Memory B cell (primary cell): ENCODE results near the gene NTN1.
A peak's percentile ranks its signal among the peaks of the same experiment; 100 is the strongest.

ENCODE experiments used
- ATAC-seq: fragments of 150-1000 bp; cut with Tn5 transposase; 2 replicates; pipeline ENCODE4 v1.10.0; 2021; ENCODE audit warnings: low read depth, mild to moderate bottlenecking, moderate library complexity
- DNase-seq, 2 donors: peaks; one replicate each; pipeline ENCODE4 v3.0.0; 2022; ENCODE audit warnings: low spot score in 2 of 2
- H3K27ac Mint-ChIP-seq: one replicate; pipeline ENCODE4 v1.8.0; 2022; ENCODE audit warnings: mild to moderate bottlenecking, moderate library complexity, mixed read lengths
- H3K27me3 Mint-ChIP-seq: one replicate; pipeline ENCODE4 v1.8.0; 2022; ENCODE audit warnings: mixed read lengths
- H3K36me3 Mint-ChIP-seq: one replicate; pipeline ENCODE4 v1.8.0; 2022; ENCODE audit warnings: mild to moderate bottlenecking, mixed read lengths
- H3K4me1 Mint-ChIP-seq: one replicate; pipeline ENCODE4 v1.8.0; 2022; ENCODE audit warnings: mixed read lengths
- H3K4me3 Mint-ChIP-seq: one replicate; pipeline ENCODE4 v1.8.0; 2022; ENCODE audit warnings: mild to moderate bottlenecking, moderate library complexity, mixed read lengths
- H3K9me3 Mint-ChIP-seq: one replicate; pipeline ENCODE4 v1.8.0; 2022; ENCODE audit warnings: mixed read lengths

Gene NTN1

GRCh38 chr17:9001559-9001958 is 19.8 kb upstream of the NTN1 start:
- no peak overlapping the region for H3K27ac Mint-ChIP-seq
- DNase-seq (no peak), ATAC-seq (peak; percentile 38)
- no peaks in the 10 kb centered on the region for H3K36me3 Mint-ChIP-seq
- peaks cover 10% of the 10 kb centered on the region for H3K4me1 Mint-ChIP-seq
- peak overlapping the region; percentile 55 for H3K4me3 Mint-ChIP-seq
- no peaks in the 10 kb centered on the region for H3K9me3 Mint-ChIP-seq
- H3K27me3 Mint-ChIP-seq, result peaks cover 24% of the 10 kb centered on the region

GRCh38 chr17:9002227-9002605 is 19.1 kb upstream of the NTN1 start:
- Mint-ChIP-seq H3K27ac (no peak overlapping the region), H3K27me3 (peaks cover 27% of the 10 kb centered on the region), H3K4me1 (peaks cover 10% of the 10 kb centered on the region), H3K4me3 (peak overlapping the region; percentile 74), H3K9me3 (no peaks in the 10 kb centered on the region), H3K36me3 (no peaks in the 10 kb centered on the region)
- ATAC-seq (no peak), DNase-seq (no peak)

GRCh38 chr17:9002606-9003354 is 18.5 kb upstream of the NTN1 start:
- Mint-ChIP-seq H3K4me3 (peak overlapping the region; percentile 74), H3K9me3 (peaks cover 3% of the 10 kb centered on the region), H3K4me1 (peaks cover 10% of the 10 kb centered on the region), H3K36me3 (no peaks in the 10 kb centered on the region), H3K27ac (no peak overlapping the region), H3K27me3 (peaks cover 32% of the 10 kb centered on the region)
- peak; percentile 70 for ATAC-seq
- peak in 1 of 2 donors; percentile 49 for DNase-seq

GRCh38 chr17:9003355-9004131 is 17.8 kb upstream of the NTN1 start:
- peaks cover 10% of the 10 kb centered on the region for H3K4me1 Mint-ChIP-seq
- no peak overlapping the region for H3K27ac Mint-ChIP-seq
- no peaks in the 10 kb centered on the region for H3K36me3 Mint-ChIP-seq
- H3K4me3 Mint-ChIP-seq, result peak overlapping the region; percentile 69
- peaks cover 3% of the 10 kb centered on the region for H3K9me3 Mint-ChIP-seq
- no peak for DNase-seq
- ATAC-seq, result no peak
- peaks cover 34% of the 10 kb centered on the region for H3K27me3 Mint-ChIP-seq

- Mint-ChIP-seq H3K27ac (no peak overlapping the region), H3K4me1 (peaks cover 10% of the 10 kb centered on the region), H3K27me3 (peaks cover 38% of the 10 kb centered on the region), H3K9me3 (peaks cover 3% of the 10 kb centered on the region), H3K4me3 (peak overlapping the region; percentile 69), H3K36me3 (no peaks in the 10 kb centered on the region)
- DNase-seq (no peak), ATAC-seq (no peak)
These were observed 17.0 kb upstream of the NTN1 start for GRCh38 chr17:9004132-9004960.

- Mint-ChIP-seq H3K9me3 (peaks cover 3% of the 10 kb centered on the region), H3K4me1 (peaks cover 10% of the 10 kb centered on the region), H3K4me3 (no peak overlapping the region), H3K27me3 (peaks cover 40% of the 10 kb centered on the region), H3K36me3 (no peaks in the 10 kb centered on the region), H3K27ac (no peak overlapping the region)
- no peak for ATAC-seq
- no peak for DNase-seq
These were observed 16.4 kb upstream of the NTN1 start for GRCh38 chr17:9004961-9005285.

- DNase-seq (no peak), ATAC-seq (no peak)
- Mint-ChIP-seq H3K36me3 (no peaks in the 10 kb centered on the region), H3K4me1 (peaks cover 10% of the 10 kb centered on the region), H3K27me3 (peaks cover 44% of the 10 kb centered on the region), H3K4me3 (no peak overlapping the region), H3K9me3 (peaks cover 3% of the 10 kb centered on the region), H3K27ac (no peak overlapping the region)
These were observed 15.0 kb upstream of the NTN1 start for GRCh38 chr17:9006175-9006767.

GRCh38 chr17:9007052-9007714 is 14.1 kb upstream of the NTN1 start:
- peaks cover 3% of the 10 kb centered on the region for H3K9me3 Mint-ChIP-seq
- H3K27me3 Mint-ChIP-seq, result peaks cover 41% of the 10 kb centered on the region
- no peak for ATAC-seq
- peaks cover 5% of the 10 kb centered on the region for H3K4me1 Mint-ChIP-seq
- H3K27ac Mint-ChIP-seq, result no peak overlapping the region
- no peaks in the 10 kb centered on the region for H3K36me3 Mint-ChIP-seq
- no peak for DNase-seq
- no peak overlapping the region for H3K4me3 Mint-ChIP-seq

- ATAC-seq, result no peak
- Mint-ChIP-seq H3K4me1 (no peaks in the 10 kb centered on the region), H3K27me3 (peaks cover 45% of the 10 kb centered on the region)
These were observed 12.2 kb upstream of the NTN1 start for GRCh38 chr17:9009096-9009495.

GRCh38 chr17:9009737-9010136 is 11.6 kb upstream of the NTN1 start:
- DNase-seq (no peak), ATAC-seq (no peak)
- Mint-ChIP-seq H3K4me1 (no peaks in the 10 kb centered on the region), H3K27ac (no peak overlapping the region), H3K36me3 (no peaks in the 10 kb centered on the region), H3K9me3 (peaks cover 4% of the 10 kb centered on the region), H3K4me3 (no peak overlapping the region), H3K27me3 (peaks cover 43% of the 10 kb centered on the region)

More at GRCh38 chr17:9009096-9009495, 12.2 kb upstream of the NTN1 start:
- Mint-ChIP-seq H3K27ac (no peak overlapping the region), H3K36me3 (no peaks in the 10 kb centered on the region), H3K4me3 (no peak overlapping the region), H3K9me3 (peaks cover 4% of the 10 kb centered on the region)
- DNase-seq, result no peak

GRCh38 chr17:9011001-9011400 is 10.3 kb upstream of the NTN1 start:
- H3K36me3 Mint-ChIP-seq, result no peaks in the 10 kb centered on the region
- no peak for ATAC-seq

GRCh38 chr17:9016941-9017552 is 4.3 kb upstream of the NTN1 start:
- DNase-seq, result no peak
- Mint-ChIP-seq H3K4me1 (no peaks in the 10 kb centered on the region), H3K27me3 (peaks cover 13% of the 10 kb centered on the region), H3K9me3 (peaks cover 2% of the 10 kb centered on the region), H3K36me3 (no peaks in the 10 kb centered on the region), H3K4me3 (no peak overlapping the region), H3K27ac (no peak overlapping the region)
- ATAC-seq, result no peak

More at GRCh38 chr17:9011001-9011400, 10.3 kb upstream of the NTN1 start:
- H3K27me3 Mint-ChIP-seq, result peaks cover 36% of the 10 kb centered on the region
- no peak overlapping the region for H3K4me3 Mint-ChIP-seq
- no peaks in the 10 kb centered on the region for H3K4me1 Mint-ChIP-seq
- DNase-seq, result no peak
- H3K27ac Mint-ChIP-seq, result no peak overlapping the region
- peaks cover 4% of the 10 kb centered on the region for H3K9me3 Mint-ChIP-seq

GRCh38 chr17:9018726-9019125 is 2.6 kb upstream of the NTN1 start:
- H3K4me1 Mint-ChIP-seq, result peaks cover 3% of the 10 kb centered on the region
- H3K27me3 Mint-ChIP-seq, result peaks cover 7% of the 10 kb centered on the region
- DNase-seq, result no peak
- no peak overlapping the region for H3K4me3 Mint-ChIP-seq
- ATAC-seq, result no peak
- no peak overlapping the region for H3K27ac Mint-ChIP-seq
- H3K9me3 Mint-ChIP-seq, result no peaks in the 10 kb centered on the region
- no peaks in the 10 kb centered on the region for H3K36me3 Mint-ChIP-seq
